ENCODE measurements around the gene EIF3J.

DNA sequence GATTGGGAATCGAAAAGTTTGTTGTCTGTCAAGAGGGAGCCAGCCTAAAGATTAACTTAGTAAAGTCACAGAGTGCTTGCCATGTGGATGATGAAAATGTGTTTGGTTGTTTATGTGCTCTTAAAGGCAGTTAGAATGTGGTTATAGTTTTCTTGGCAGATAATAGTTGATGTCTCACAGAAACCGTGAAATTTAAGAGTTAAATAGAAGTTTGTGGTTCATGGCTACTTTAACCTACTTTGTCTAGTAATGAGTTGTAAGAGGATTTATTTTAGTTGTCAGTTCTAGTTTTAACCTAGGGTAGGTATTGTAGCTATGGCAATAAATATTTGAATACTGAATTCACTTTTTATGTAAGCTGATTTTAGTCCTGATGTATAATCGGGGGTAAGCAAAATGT, 36.4 kb upstream of the EIF3J start:
- TF ChIP-seq, protein P1, sequence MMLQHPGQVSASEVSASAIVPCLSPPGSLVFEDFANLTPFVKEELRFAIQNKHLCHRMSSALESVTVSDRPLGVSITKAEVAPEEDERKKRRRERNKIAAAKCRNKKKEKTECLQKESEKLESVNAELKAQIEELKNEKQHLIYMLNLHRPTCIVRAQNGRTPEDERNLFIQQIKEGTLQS (IDR thresholded peaks at IDR 0.05), result no peak
- TF ChIP-seq, protein P2, sequence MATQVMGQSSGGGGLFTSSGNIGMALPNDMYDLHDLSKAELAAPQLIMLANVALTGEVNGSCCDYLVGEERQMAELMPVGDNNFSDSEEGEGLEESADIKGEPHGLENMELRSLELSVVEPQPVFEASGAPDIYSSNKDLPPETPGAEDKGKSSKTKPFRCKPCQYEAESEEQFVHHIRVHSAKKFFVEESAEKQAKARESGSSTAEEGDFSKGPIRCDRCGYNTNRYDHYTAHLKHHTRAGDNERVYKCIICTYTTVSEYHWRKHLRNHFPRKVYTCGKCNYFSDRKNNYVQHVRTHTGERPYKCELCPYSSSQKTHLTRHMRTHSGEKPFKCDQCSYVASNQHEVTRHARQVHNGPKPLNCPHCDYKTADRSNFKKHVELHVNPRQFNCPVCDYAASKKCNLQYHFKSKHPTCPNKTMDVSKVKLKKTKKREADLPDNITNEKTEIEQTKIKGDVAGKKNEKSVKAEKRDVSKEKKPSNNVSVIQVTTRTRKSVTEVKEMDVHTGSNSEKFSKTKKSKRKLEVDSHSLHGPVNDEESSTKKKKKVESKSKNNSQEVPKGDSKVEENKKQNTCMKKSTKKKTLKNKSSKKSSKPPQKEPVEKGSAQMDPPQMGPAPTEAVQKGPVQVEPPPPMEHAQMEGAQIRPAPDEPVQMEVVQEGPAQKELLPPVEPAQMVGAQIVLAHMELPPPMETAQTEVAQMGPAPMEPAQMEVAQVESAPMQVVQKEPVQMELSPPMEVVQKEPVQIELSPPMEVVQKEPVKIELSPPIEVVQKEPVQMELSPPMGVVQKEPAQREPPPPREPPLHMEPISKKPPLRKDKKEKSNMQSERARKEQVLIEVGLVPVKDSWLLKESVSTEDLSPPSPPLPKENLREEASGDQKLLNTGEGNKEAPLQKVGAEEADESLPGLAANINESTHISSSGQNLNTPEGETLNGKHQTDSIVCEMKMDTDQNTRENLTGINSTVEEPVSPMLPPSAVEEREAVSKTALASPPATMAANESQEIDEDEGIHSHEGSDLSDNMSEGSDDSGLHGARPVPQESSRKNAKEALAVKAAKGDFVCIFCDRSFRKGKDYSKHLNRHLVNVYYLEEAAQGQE (IDR thresholded peaks at IDR 0.05), result no peak
- TF ChIP-seq, protein P3, sequence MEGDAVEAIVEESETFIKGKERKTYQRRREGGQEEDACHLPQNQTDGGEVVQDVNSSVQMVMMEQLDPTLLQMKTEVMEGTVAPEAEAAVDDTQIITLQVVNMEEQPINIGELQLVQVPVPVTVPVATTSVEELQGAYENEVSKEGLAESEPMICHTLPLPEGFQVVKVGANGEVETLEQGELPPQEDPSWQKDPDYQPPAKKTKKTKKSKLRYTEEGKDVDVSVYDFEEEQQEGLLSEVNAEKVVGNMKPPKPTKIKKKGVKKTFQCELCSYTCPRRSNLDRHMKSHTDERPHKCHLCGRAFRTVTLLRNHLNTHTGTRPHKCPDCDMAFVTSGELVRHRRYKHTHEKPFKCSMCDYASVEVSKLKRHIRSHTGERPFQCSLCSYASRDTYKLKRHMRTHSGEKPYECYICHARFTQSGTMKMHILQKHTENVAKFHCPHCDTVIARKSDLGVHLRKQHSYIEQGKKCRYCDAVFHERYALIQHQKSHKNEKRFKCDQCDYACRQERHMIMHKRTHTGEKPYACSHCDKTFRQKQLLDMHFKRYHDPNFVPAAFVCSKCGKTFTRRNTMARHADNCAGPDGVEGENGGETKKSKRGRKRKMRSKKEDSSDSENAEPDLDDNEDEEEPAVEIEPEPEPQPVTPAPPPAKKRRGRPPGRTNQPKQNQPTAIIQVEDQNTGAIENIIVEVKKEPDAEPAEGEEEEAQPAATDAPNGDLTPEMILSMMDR (IDR thresholded peaks at IDR 0.05; ENCODE audit: low read depth, low read length, missing input control), result no peak
- no peak for TF ChIP-seq GABPA (IDR thresholded peaks at IDR 0.05 in 1 of 2, conservative IDR thresholded peaks at IDR 0.05 in 1 of 2)
- TF ChIP-seq JUND (IDR thresholded peaks at IDR 0.05), result no peak
- TF ChIP-seq, protein P4, sequence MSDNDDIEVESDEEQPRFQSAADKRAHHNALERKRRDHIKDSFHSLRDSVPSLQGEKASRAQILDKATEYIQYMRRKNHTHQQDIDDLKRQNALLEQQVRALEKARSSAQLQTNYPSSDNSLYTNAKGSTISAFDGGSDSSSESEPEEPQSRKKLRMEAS (IDR thresholded peaks at IDR 0.05), result no peak
- TF ChIP-seq SP1 (IDR thresholded peaks at IDR 0.05), result no peak
- TF ChIP-seq RXRA (IDR thresholded peaks at IDR 0.05), result no peak
- no peak for TF ChIP-seq YY1 (IDR thresholded peaks at IDR 0.05)

Data from liver (tissue), 3 donors.